Lower lobe of right lung (tissue), 2 donors: Measurements from ENCODE around the gene KRT80. TPM values are rescaled to one million over a fixed set of nuclear protein-coding genes. Genes with fewer than 3 reads are reported as not detected.
A peak's percentile ranks its signal among the peaks of the same experiment; 100 is the strongest.

ENCODE experiments used
- ATAC-seq, 2 donors: fragments of 200-7000 bp; cut with Tn5 transposase; one replicate each; pipeline ENCODE4 v1.9.1; 2020 to 2022; ENCODE audit warnings: mild to moderate bottlenecking in 2 of 2, moderate library complexity in 2 of 2
- DNase-seq: peaks from one replicate; pipeline ENCODE4 v3.0.0-alpha.2; 2020
- H3K27ac ChIP-seq: fragments of 200-600 bp; one replicate; pipeline ENCODE4 v1.8.0; 2022
- H3K27me3 ChIP-seq: fragments of 200-600 bp; one replicate; pipeline ENCODE4 v1.8.0; 2022; ENCODE audit warnings: low read depth
- H3K36me3 ChIP-seq: fragments of 200-600 bp; one replicate; pipeline ENCODE4 v1.8.0; 2022; ENCODE audit warnings: mild to moderate bottlenecking
- H3K4me1 ChIP-seq: fragments of 200-600 bp; one replicate; pipeline ENCODE4 v1.8.0; 2022
- H3K4me3 ChIP-seq: fragments of 200-600 bp; one replicate; pipeline ENCODE4 v1.8.0; 2022; ENCODE audit warnings: mild to moderate bottlenecking
- H3K9me3 ChIP-seq: fragments of 200-600 bp; one replicate; pipeline ENCODE4 v1.8.0; 2022
- CTCF ChIP-seq: fragments of 200-600 bp; IDR thresholded peaks from one replicate; pipeline ENCODE4 v1.8.0; 2022; ENCODE audit warnings: antibody characterized with exemption, mild to moderate bottlenecking
- intact Hi-C: fragments of 100-400 bp; cut with DNase I; formaldehyde crosslinking; loops from one replicate; pipeline ENCODE4 v1.11.0; 2022
- total RNA-seq: library from RNA; stranded (reverse); fragmentation: NEBNext Ultra II Directional; extraction: Animal tissue kit (Norgen Biotek cat#: 25700); gene quantifications from one replicate; pipeline ENCODE4 v1.2.1, GENCODE V29; 2021
- donor health status: DM: no; HTN: yes; CAD: no; lungs with severe emphysema.

The KRT80 gene
- total RNA-seq, 1 donor from 2014 or later: 3.0 TPM

GRCh38 chr12:52137746-52138145 is 54.1 kb downstream of the KRT80 start:
- H3K9me3 ChIP-seq: no peaks in the 10 kb centered on the region
- H3K27ac ChIP-seq: no peak overlapping the region
- no peaks in the 10 kb centered on the region for H3K36me3 ChIP-seq
- H3K4me3 ChIP-seq: no peak overlapping the region
- no peaks in the 10 kb centered on the region for H3K27me3 ChIP-seq
- intact Hi-C loops: no loop called here
- no peaks in the 10 kb centered on the region for H3K4me1 ChIP-seq
- no peak for TF ChIP-seq CTCF
- ATAC-seq (no peak), DNase-seq (peak; percentile 12)

- no peaks in the 10 kb centered on the region for H3K9me3 ChIP-seq
- no peak overlapping the region for H3K4me3 ChIP-seq
- no peaks in the 10 kb centered on the region for H3K27me3 ChIP-seq
- ATAC-seq (peak in 1 of 2 donors; percentile 25), DNase-seq (no peak)
- no peaks in the 10 kb centered on the region for H3K36me3 ChIP-seq
- H3K4me1 ChIP-seq: peaks cover 11% of the 10 kb centered on the region
- H3K27ac ChIP-seq: no peak overlapping the region
- intact Hi-C loops: no loop called here
- TF ChIP-seq CTCF: no peak
These were observed 59.1 kb downstream of the KRT80 start for GRCh38 chr12:52132754-52133161.

GRCh38 chr12:52130711-52131110 is 61.1 kb downstream of the KRT80 start:
- Histone ChIP-seq H3K4me3 (no peak overlapping the region), H3K27me3 (no peaks in the 10 kb centered on the region), H3K4me1 (peaks cover 22% of the 10 kb centered on the region), H3K27ac (no peak overlapping the region), H3K36me3 (no peaks in the 10 kb centered on the region), H3K9me3 (no peaks in the 10 kb centered on the region)
- TF ChIP-seq CTCF: no peak
- no peak for DNase-seq
- intact Hi-C loops: no loop called here
- no peak for ATAC-seq

- intact Hi-C loops: no loop called here
- Histone ChIP-seq H3K27me3 (no peaks in the 10 kb centered on the region), H3K27ac (peak overlapping the region; percentile 87), H3K4me3 (no peak overlapping the region), H3K9me3 (no peaks in the 10 kb centered on the region), H3K36me3 (no peaks in the 10 kb centered on the region), H3K4me1 (peaks cover 36% of the 10 kb centered on the region)
- DNase-seq (no peak), ATAC-seq (no peak)
- no peak for TF ChIP-seq CTCF
These were observed 63.9 kb downstream of the KRT80 start for GRCh38 chr12:52127683-52128450.

- peak; percentile 62 to 63 for ATAC-seq
- H3K36me3 ChIP-seq: no peaks in the 10 kb centered on the region
- H3K27ac ChIP-seq: peak overlapping the region; percentile 87
These were observed 64.9 kb downstream of the KRT80 start for GRCh38 chr12:52126605-52127578.

More at GRCh38 chr12:52126605-52127578, 64.9 kb downstream of the KRT80 start:
- H3K27me3 ChIP-seq: no peaks in the 10 kb centered on the region
- H3K9me3 ChIP-seq: no peaks in the 10 kb centered on the region
- intact Hi-C loops: no loop called here
- DNase-seq: no peak
- peaks cover 36% of the 10 kb centered on the region for H3K4me1 ChIP-seq
- TF ChIP-seq CTCF: no peak
- H3K4me3 ChIP-seq: no peak overlapping the region
